Measurements from ENCODE around the gene CAMK1G.

Gene CAMK1G

GRCh38 chr1:209585672-209586071 is 2.2 kb downstream of the CAMK1G start:
- Histone ChIP-seq H3K4me2 (ENCODE audit: insufficient read depth, low read length) (no peak overlapping the region), H3K79me2 (ENCODE audit: insufficient read depth, low read length) (no peaks in the 10 kb centered on the region), H2AFZ (ENCODE audit: low read depth, low read length) (no peak overlapping the region), H3K9me3 (ENCODE audit: insufficient read depth, low read length, severe bottlenecking) (no peaks in the 10 kb centered on the region), H3K27me3 (ENCODE audit: insufficient read depth, low read length, poor library complexity) (peaks cover 4% of the 10 kb centered on the region), H4K20me1 (ENCODE audit: insufficient read depth, low read length) (no peaks in the 10 kb centered on the region), H3K27ac (ENCODE audit: low read length) (no peak overlapping the region), H3K4me3 (ENCODE audit: low read depth in 1 of 2, low read length in 2 of 2) (no peak overlapping the region), H3K36me3 (ENCODE audit: insufficient read depth, low read length) (no peaks in the 10 kb centered on the region), H3K9ac (ENCODE audit: low read depth, low read length) (no peak overlapping the region), H3K4me1 (ENCODE audit: insufficient read depth, low read length) (no peaks in the 10 kb centered on the region)
- DNase-seq (no peak), ATAC-seq (ENCODE audit: insufficient read depth, low read depth) (no peak)
- no peak for TF ChIP-seq EZH2 (IDR thresholded peaks at IDR 0.05; ENCODE audit: borderline replicate concordance, low read depth, low read length, severe bottlenecking)
- TF ChIP-seq CTCF (IDR thresholded peaks at IDR 0.05; ENCODE audit: borderline replicate concordance, extremely low read depth, low read length, poor library complexity, severe bottlenecking): no peak

GRCh38 chr1:209586221-209586740 is 2.8 kb downstream of the CAMK1G start:
- no peaks in the 10 kb centered on the region for H3K9me3 ChIP-seq (ENCODE audit: insufficient read depth, low read length, severe bottlenecking)
- no peak overlapping the region for H3K27ac ChIP-seq (ENCODE audit: low read length)
- peaks cover 4% of the 10 kb centered on the region for H3K27me3 ChIP-seq (ENCODE audit: insufficient read depth, low read length, poor library complexity)
- no peak overlapping the region for H2AFZ ChIP-seq (ENCODE audit: low read depth, low read length)
- ATAC-seq (ENCODE audit: insufficient read depth, low read depth) (no peak), DNase-seq (no peak)
- no peak overlapping the region for H3K4me2 ChIP-seq (ENCODE audit: insufficient read depth, low read length)
- H3K4me3 ChIP-seq (ENCODE audit: low read depth in 1 of 2, low read length in 2 of 2): no peak overlapping the region
- TF ChIP-seq CTCF (IDR thresholded peaks at IDR 0.05; ENCODE audit: borderline replicate concordance, extremely low read depth, low read length, poor library complexity, severe bottlenecking) (no peak), EZH2 (IDR thresholded peaks at IDR 0.05; ENCODE audit: borderline replicate concordance, low read depth, low read length, severe bottlenecking) (no peak)
- H3K36me3 ChIP-seq (ENCODE audit: insufficient read depth, low read length): no peaks in the 10 kb centered on the region
- H3K9ac ChIP-seq (ENCODE audit: low read depth, low read length): no peak overlapping the region
- no peaks in the 10 kb centered on the region for H3K79me2 ChIP-seq (ENCODE audit: insufficient read depth, low read length)
- no peaks in the 10 kb centered on the region for H3K4me1 ChIP-seq (ENCODE audit: insufficient read depth, low read length)
- no peaks in the 10 kb centered on the region for H4K20me1 ChIP-seq (ENCODE audit: insufficient read depth, low read length)

GRCh38 chr1:209587789-209588188 is 4.3 kb downstream of the CAMK1G start:
- H3K36me3 ChIP-seq (ENCODE audit: insufficient read depth, low read length): no peaks in the 10 kb centered on the region
- peaks cover 8% of the 10 kb centered on the region for H3K27me3 ChIP-seq (ENCODE audit: insufficient read depth, low read length, poor library complexity)
- H3K9me3 ChIP-seq (ENCODE audit: insufficient read depth, low read length, severe bottlenecking): no peaks in the 10 kb centered on the region
- ATAC-seq (ENCODE audit: insufficient read depth, low read depth) (no peak), DNase-seq (no peak)
- H3K9ac ChIP-seq (ENCODE audit: low read depth, low read length): no peak overlapping the region
- H3K27ac ChIP-seq (ENCODE audit: low read length): no peak overlapping the region
- H3K4me3 ChIP-seq (ENCODE audit: low read depth in 1 of 2, low read length in 2 of 2): no peak overlapping the region
- H3K4me2 ChIP-seq (ENCODE audit: insufficient read depth, low read length): no peak overlapping the region
- no peaks in the 10 kb centered on the region for H3K79me2 ChIP-seq (ENCODE audit: insufficient read depth, low read length)
- no peaks in the 10 kb centered on the region for H4K20me1 ChIP-seq (ENCODE audit: insufficient read depth, low read length)
- H3K4me1 ChIP-seq (ENCODE audit: insufficient read depth, low read length): no peaks in the 10 kb centered on the region
- TF ChIP-seq EZH2 (IDR thresholded peaks at IDR 0.05; ENCODE audit: borderline replicate concordance, low read depth, low read length, severe bottlenecking) (no peak), CTCF (IDR thresholded peaks at IDR 0.05; ENCODE audit: borderline replicate concordance, extremely low read depth, low read length, poor library complexity, severe bottlenecking) (no peak)
- H2AFZ ChIP-seq (ENCODE audit: low read depth, low read length): no peak overlapping the region

- no peak overlapping the region for H3K4me3 ChIP-seq (ENCODE audit: low read depth in 1 of 2, low read length in 2 of 2)
- H3K27ac ChIP-seq (ENCODE audit: low read length): no peak overlapping the region
- no peak for ATAC-seq (ENCODE audit: insufficient read depth, low read depth)
- H3K27me3 ChIP-seq (ENCODE audit: insufficient read depth, low read length, poor library complexity): peaks cover 15% of the 10 kb centered on the region
- no peak overlapping the region for H3K9ac ChIP-seq (ENCODE audit: low read depth, low read length)
- H3K9me3 ChIP-seq (ENCODE audit: insufficient read depth, low read length, severe bottlenecking): no peaks in the 10 kb centered on the region
- no peaks in the 10 kb centered on the region for H3K79me2 ChIP-seq (ENCODE audit: insufficient read depth, low read length)
- H3K4me1 ChIP-seq (ENCODE audit: insufficient read depth, low read length): no peaks in the 10 kb centered on the region
- H4K20me1 ChIP-seq (ENCODE audit: insufficient read depth, low read length): no peaks in the 10 kb centered on the region
- H2AFZ ChIP-seq (ENCODE audit: low read depth, low read length): no peak overlapping the region
- no peak for DNase-seq
- TF ChIP-seq EZH2 (IDR thresholded peaks at IDR 0.05; ENCODE audit: borderline replicate concordance, low read depth, low read length, severe bottlenecking) (no peak), CTCF (IDR thresholded peaks at IDR 0.05; ENCODE audit: borderline replicate concordance, extremely low read depth, low read length, poor library complexity, severe bottlenecking) (no peak)
- H3K36me3 ChIP-seq (ENCODE audit: insufficient read depth, low read length): no peaks in the 10 kb centered on the region
- H3K4me2 ChIP-seq (ENCODE audit: insufficient read depth, low read length): no peak overlapping the region
Measured at GRCh38 chr1:209589440-209589839, 5.9 kb downstream of the CAMK1G start.

Data from DND-41 (cell line).